GM19397 (cell line): ENCODE results near the gene VWA3B.
"Not testable (repeated sequence)": the region's sequence is repeated elsewhere in the genome, so short reads cannot be mapped to it uniquely, and the experiment has no call there.

Experiments used
- ATAC-seq: cut with Tn5 transposase; IDR thresholded peaks from one replicate; pipeline ENCODE4 v1.9.1; 2021; ENCODE audit warnings: mild to moderate bottlenecking, moderate library complexity; ENCODE audit not compliant: unreplicated experiment

The VWA3B gene

DNA sequence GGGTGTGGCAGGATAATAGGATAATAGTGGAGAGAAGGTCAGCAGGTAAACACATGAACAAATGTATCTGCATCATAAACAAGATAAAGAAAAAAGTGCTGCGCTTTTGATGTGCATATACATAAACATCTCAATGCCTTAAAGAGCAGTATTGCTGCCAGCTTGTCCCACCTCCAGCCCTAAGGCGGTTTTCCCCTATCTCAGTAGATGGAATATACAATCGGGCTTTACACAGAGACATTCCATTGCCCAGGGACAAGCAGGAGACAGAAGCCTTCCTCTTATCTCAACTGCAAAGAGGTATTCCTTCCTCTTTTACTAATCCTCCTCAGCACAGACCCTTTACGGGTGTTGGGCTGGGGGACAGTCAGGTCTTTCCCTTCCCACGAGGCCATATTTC is 43.1 kb downstream of the VWA3B start:
- ATAC-seq, result not testable (repeated sequence)

DNA sequence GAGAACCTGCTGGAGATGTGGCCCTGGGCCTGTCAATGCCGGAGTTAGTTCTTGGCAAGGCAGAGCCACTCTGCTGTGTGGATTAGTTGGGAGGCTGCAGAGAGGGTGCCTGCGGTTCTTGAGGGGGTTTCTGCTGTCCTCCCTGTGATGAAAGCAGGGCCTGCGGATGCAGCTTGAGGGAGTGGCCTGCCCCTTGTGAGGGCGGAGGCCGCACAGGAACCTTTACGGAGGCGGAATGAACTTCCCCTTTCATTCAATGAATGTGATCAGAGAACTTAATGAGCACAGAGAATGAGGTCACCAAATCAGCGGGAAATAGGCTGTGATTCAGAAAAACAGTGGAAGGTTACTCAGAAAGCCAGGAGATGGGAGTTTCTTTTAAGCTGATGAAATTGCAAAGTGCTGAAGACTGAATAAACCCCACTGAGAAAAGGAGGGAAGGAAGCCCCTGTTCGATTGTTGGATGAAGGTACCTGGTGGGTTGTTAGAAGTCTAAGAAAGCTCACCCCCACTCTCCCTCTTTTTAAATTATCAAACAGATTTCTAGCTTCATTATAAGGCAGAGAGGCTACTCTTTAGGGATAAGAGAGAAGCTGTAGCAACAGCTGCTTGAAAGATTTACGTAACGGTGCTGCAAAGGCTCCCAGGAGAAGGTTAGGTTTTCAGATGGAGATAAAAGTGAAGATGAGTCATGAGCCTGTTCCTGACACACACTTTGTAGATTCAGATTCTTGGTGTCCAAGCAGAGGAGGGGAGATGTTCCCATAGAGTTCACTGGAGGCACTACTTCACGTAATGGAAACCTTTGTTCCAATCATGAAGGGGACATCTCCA is 47.4 kb downstream of the VWA3B start:
- ATAC-seq, result no peak

DNA sequence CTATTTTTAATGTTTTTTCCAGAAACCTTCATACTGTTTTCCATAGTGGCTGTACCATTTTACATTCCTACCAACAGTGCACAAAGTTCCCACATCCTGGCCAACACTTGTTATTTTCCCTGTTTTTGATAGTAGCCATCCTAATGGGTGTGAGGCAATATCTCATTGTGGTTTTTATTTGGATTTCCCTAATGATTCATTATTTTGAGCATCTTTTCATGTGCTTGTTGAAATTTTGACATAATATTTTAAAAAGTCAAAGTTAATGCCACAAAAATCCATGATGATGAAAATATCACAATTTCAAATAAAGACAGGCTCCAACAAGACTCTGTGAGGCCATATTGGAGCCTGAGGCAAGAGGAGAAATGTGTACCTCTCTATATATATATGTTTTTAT is 50.2 kb downstream of the VWA3B start:
- ATAC-seq, result no peak

DNA sequence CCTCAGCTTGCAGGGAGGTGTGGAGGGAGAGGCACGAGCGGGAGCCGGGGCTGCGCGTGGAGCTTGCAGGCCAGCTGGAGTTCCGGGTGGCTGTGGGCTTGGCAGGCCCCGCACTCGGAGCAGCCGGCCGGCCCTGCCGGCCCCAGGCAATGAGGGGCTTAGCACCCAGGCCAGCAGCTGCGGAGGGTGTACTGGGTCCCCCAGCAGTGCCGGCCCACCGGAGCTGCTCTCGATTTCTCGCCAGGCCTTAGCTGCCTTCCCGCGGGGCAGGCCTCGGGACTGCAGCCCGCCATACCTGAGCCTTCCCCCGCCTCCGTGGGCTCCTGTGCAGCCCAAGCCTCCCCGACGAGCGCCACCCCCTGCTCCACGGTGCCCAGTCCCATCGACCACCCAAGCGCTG is 52.0 kb downstream of the VWA3B start:
- ATAC-seq, result not testable (repeated sequence)

DNA sequence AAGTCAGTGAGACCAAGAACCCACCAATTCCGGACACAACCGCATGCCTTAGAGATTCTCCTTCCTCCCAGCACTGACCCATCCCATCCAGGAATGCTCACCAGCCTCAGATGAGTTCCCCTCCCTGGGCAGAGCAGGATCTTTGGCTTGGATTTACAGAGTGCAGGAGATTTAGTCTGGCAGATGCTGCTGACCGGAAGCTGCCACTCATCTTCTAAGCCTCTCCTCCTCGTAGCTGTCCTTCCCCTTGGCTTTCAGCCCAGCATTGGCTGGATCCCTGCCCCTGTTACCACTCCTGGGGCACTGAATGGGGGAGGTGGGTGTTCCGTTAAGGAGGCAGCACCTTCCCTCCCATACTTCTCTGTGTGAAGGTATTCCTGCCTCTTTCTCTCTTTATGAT is 53.2 kb downstream of the VWA3B start:
- ATAC-seq, result no peak

DNA sequence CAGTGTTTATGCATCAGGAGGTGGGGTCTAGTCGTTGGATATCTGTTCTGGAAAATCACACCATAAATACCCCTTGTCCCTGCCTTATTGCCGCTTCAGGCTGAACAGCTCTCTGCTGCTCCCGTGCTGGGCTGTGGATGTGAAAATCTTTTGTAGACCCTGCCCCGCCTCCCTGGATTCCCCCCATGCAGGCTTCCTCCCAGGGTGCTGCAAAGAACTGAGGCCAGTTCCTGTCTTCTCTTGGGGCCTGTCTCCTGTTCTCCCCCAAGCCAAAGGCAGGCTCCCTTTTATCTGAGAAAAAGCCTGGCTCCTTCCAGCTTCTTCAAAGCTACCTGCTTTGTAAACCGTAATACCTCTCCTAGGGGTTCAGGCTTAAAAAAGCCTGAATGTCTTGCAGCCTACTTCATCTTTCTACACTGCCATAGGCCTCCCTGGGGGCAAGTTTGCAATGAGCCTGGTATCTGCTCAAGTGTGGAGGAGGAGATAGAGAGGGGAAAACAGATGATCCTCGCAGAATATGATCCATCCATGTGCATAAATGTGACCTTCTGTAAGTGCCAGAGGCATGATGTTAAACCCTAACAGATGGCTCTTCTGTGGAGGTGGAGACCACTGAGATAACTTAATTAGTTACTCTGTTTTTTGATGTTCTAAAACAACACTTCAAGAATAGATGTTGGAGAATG is 55.3 kb downstream of the VWA3B start:
- no peak for ATAC-seq

DNA sequence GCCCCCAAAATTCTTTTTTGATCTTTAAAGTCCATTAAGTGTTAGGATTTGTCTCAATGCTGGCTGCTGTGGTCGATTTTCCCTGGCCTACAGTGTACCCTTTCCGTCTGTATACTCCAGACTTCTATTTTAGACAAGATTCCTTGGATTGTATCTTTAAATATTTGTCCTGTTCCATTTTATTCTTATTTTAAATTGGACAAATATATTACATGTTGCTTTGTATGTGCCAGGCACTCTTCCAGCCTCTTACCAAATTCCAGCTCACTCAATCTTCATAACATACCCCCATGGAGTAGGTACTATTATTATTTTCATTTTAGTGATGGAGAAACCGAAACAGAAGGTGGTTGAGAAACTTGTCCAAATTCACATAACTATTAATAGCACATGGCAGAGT is 58.1 kb downstream of the VWA3B start:
- ATAC-seq, result no peak

DNA sequence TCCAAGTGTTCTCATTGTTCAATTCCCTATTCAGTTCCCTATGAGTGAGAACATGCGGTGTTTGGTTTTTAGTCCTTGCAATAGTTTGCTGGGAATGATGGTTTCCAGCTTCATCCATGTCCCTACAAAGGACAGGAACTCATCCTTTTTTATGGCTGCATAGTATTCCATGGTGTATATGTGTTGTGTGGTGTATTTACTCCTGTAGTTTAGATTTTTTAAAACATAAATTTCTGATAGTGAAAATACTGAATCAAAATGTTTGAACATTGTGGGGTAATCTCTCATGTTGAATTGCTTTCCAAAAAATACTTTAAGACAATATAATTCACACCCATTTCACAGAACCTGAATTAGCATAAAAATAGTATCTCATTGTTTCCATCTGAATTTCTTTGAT is 60.9 kb downstream of the VWA3B start:
- not testable (repeated sequence) for ATAC-seq

DNA sequence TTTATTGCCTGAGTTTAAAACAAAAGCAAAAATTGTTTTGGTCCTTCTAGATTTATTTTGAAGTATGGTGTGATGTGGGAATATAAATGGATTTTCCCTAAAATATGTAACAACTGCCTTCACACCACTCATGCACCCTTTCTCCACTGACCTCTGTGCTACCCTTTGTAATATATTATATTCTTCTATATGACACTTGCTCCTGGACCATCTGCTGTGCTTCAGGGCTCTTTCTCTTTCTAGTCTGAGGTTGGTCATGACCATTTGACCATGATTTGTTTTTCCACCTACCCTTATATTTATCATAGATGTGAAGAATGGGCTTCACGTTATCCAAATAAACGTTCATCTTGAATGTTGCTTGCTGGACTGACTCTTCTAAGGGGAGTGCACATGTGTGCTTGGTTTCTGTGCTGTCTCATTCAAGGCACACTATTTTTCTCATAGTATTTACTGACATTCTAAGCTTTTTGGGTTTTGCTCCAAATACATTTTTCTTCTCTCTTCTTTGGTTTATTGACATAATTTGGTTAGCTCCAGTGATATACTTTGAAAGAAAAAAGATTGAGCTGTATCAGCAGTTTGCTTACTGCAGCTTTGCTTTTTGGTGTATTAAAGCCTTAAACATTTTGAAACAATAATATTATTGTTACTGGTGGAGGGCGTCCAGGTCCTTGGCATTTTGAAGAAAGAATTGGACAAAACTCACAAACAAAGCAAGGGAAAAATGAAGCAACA is 61.8 kb downstream of the VWA3B start:
- no peak for ATAC-seq

DNA sequence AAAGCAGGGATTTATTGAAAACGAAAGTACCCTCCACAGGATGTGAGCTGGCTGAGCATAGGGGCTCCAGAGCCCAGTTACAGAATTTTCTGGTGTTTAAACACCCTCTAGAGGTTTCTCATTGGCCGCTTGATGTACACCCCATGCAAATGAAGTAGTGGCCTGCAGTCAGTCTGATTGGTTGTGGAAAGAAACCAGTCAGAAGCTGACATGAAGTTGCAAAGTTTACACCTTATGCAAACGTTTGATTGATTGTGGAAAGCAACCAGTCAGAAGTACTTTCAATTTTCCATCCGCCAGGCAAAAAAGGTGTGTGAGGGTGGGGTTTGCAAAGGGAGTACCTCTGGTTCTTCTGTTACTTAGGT is 62.3 kb downstream of the VWA3B start:
- no peak for ATAC-seq

DNA sequence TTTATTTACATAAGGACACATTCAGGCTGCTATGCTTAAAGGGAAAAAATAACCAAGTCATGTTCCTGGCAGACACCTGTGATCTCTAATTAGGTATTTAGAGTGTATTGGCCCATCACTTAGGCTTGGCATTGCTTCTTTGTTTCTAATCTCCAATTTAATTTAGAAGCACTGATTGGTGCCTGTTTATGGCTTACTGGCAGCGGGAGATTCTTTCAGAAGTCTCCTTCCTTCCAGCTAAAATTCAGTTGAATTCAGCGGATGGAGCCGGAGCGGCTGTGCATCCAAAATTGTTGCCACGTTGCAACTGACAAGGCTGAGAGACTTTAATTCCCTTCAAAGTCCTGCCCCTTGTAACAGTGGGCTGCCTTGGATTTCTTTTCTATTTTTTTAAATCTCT is 66.5 kb downstream of the VWA3B start:
- no peak for ATAC-seq

DNA sequence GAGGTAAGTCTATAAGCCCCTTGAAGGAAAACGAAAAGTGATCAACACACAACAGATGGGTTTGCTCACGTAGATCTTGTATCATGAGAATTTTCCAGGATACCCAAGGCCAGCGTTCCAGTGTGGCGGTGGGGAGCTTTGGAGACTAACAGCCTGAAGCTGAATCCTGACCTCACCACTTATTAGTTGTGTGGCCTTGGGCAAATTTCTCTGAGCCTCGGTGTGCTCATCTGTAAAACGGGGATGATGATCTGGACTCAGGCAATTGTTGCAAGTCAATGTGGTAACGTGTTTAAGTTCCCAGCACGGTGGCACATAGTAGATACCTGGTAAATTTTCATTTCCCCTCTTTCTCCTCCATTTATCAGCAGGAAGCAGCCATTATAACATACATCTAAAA is 68.3 kb downstream of the VWA3B start:
- no peak for ATAC-seq

DNA sequence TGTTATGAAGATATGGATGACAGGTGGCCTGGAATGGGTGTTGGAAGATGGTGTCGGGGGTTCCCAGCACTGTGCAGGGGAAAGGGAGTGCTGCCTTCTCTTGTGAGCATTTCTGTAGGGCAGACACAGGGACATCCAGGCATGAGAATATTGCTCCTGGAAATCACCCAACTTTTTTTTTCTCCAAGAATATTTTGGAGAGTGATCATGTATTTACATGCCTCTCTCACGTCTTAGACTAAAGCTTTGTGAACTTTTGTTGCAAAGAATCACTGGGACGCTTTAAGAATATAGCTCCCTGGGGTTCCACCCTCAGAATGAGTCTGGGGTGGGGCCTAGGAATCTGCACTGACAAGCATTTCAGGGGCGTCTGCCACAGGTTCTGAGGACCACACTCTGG is 68.7 kb downstream of the VWA3B start:
- ATAC-seq, result no peak

DNA sequence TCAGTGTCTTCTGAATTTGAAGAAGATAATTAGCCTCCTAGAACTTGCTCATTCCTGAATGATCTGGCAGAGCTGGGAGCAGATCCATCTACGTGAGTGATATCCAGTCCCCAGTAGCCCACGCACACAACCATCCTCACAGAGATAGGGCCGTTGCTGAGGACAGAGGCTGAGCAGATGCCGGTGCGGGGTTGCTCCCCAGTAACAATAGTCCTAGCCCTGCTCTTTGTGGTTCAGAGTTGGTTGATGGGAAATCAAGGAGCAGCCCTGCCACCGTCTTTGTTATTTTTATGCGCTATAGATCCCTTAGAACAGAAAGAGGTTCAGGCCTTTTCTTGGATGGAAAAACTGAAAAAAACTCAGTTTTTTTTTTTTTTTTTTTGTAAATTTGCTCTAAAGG is 69.3 kb downstream of the VWA3B start:
- no peak for ATAC-seq

DNA sequence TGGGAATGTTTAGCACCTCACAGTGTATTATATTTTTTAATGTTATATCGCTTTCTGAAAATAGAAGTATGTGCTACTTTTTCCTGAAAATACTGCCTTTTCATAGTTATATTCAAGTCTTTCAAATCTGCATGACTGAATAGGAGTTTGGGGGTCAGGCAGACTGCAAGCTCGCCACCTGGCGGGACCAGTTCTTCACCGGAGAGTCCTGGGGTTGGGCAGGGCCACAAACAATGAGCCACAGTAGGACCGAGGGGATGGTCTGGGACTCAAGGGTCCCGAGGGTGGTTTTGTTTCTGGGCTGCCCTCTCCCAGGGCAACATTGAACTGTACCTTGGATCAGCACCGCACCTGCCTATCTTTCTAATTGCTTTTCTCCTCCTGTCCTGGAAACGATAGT is 70.6 kb downstream of the VWA3B start:
- ATAC-seq, result no peak

DNA sequence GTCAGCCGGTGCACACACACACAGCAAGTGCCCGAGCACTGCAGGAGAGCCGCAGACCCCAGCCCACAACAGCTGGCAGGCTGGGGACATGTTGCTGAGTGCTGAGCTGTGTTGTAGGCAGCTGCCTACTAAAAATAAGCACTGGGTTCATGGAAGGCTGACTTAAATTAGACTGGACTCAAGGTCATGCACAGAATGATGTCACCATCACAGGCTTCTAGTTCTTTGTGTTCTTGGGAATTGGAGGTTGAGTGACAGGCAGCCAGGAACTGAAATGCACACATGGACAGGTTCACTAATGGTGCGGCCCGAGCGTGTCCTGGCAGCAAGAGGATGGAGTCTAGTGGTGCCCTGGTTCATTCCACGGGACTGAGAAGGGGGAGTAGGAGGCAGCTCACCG is 71.3 kb downstream of the VWA3B start:
- no peak for ATAC-seq

DNA sequence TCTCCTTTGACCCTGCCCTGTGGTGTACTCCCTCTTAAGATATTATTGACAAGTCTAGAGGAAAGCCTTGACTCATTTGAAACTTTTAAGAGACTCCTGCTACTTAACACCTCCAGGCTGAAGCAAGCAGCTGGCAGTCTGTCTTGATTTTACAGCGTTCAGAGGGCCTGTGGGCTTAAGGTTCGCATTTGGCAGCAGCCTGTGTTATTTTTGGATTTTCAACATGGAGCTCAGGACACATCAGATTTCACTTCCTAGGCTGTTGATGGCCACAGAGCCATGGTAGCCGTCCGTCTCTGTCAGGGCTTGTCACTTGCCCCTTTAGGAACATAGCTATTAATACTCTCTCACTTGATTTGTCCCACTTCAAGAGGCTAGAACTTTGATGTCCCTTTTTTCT is 73.6 kb downstream of the VWA3B start:
- ATAC-seq, result no peak

DNA sequence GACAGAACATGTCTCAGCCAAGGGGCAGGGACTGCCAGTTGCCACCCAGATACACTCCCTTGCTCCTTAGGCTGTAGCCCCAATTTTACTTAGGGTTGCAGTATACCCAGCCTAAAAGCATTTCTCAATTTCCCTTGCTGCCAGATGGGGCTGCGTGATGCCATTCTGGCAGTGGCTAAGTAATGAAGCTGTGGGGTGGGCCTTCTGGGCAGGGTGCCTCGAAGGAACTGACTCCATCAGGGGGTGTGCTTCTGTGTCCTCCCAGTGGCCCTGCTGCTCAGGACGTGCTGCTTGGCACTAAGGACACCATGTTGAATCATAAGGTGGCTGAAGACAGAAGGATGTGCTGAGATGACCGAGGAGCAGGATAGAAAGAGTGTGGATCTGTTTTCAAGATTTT is 74.2 kb downstream of the VWA3B start:
- no peak for ATAC-seq

DNA sequence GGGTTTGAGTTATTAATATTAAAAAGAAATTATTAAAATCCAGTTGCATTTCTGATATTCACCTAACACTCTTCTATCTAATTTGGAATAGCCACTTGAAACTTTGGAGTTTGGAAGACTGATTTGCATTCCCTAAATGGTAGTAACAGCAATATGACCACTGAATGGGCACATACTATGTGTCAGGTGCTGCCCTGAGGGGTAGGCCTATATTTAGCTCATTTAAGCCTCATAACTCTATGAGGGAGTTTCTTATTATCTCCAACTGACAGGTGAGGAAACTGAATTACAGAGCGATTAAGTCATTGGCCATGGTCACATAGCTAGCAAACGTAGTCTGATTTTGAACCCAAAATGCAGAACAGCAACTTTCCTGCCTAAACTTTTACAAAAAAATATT is 77.3 kb downstream of the VWA3B start:
- no peak for ATAC-seq

DNA sequence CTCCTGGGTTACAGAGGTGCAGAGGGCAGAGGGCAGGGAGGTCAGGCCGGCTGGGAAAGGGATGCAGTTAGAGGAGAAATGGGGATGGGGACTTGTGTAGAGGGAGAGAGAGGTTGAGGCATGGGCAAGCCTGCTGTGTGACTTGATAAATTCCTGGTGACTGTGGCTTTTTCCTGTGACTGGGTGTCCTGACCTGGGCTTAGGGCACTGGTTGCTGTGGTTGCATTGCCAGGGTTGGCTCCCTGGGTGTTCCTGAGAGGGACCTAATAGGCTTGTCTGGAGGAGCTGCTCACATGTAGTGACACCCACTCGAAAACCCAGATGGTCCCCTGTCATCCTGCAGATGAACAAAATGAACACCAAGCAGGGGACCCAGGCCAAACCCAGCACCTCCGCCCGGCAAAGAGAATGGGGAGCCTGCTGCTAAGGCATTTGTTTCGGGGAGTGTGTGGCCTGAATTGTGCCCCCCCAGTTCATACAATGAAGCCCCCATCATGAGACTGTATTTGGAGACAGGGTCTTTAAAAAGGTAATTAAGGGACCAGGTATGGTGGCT is 78.6 kb downstream of the VWA3B start:
- no peak for ATAC-seq

DNA sequence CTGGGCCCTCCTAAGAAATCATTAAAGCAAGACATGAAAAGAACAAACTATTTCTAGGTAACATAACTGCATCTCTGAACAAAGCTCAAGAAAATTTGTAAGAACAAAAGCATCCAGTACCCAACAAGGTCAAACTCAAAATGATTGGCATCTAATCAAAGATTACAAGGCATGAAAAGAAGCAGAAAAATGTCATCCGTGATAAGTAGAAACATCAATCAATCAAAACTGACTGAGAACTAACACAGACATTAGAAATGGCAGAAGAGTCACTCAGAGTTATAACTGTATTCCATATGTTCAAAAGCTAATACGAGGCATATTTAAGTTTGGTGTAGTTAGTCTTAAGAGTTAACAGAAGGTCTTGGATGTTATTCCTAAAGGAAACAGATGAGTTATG is 80.9 kb downstream of the VWA3B start:
- ATAC-seq, result no peak

DNA sequence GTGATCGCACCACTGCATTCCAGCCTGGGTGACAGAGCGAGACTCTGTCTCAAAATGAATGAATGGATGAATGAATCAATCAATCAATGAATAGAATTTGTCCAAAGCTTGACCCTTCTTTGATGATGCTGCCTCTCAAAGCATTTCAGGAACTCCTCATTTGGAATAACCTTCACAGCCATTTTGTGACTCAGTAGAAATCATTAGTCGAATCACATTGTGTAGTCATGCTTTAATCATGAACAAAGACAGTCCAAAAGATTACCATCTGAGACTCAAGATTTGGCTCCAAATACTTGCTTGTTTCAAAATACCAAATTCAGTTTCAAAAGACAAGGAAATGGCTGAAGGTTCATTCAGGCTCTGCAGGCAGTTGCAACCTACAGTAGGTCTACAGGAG is 83.1 kb downstream of the VWA3B start:
- no peak for ATAC-seq
